ENCODE results near the gene PGLYRP3.

DNA sequence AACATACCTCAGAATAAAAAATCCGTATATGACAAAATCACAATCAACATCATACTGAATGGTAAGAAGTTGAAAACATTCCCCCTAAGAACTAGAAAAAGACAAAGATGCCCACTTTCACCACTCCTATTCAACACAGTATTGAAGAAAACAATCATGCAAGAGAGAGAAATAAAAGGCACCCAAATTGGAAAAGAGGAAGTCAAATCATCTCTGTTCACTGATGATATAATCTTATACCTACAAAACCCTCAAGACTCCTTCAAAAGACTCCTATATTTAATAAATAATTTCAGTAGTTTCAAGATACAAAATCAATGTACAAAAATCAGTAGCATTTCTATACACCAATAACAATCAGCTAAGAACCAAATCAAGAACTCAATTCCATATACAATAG, 21.1 kb upstream of the PGLYRP3 start:
- TF ChIP-seq POLR2A (IDR thresholded peaks at IDR 0.05) (no peak), EP300 (IDR thresholded peaks at IDR 0.05) (no peak)
- TF ChIP-seq, protein P1, sequence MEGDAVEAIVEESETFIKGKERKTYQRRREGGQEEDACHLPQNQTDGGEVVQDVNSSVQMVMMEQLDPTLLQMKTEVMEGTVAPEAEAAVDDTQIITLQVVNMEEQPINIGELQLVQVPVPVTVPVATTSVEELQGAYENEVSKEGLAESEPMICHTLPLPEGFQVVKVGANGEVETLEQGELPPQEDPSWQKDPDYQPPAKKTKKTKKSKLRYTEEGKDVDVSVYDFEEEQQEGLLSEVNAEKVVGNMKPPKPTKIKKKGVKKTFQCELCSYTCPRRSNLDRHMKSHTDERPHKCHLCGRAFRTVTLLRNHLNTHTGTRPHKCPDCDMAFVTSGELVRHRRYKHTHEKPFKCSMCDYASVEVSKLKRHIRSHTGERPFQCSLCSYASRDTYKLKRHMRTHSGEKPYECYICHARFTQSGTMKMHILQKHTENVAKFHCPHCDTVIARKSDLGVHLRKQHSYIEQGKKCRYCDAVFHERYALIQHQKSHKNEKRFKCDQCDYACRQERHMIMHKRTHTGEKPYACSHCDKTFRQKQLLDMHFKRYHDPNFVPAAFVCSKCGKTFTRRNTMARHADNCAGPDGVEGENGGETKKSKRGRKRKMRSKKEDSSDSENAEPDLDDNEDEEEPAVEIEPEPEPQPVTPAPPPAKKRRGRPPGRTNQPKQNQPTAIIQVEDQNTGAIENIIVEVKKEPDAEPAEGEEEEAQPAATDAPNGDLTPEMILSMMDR (IDR thresholded peaks at IDR 0.05): no peak
